AG09319 (cell line): ENCODE data around the gene FARS2.

Source experiments
- DNase-seq: peaks from one replicate; pipeline ENCODE4 v3.0.0-alpha.2; 2010; ENCODE audit warnings: low read depth; ENCODE audit errors: extremely low read depth
- TF ChIP-seq, protein P1 (sequence below): IDR thresholded peaks from 2 replicates; pipeline ENCODE4 v1.5.1; 2011; ENCODE audit warnings: low read depth, mild to moderate bottlenecking, inconsistent platforms, low read length, moderate library complexity

FARS2 gene

DNA sequence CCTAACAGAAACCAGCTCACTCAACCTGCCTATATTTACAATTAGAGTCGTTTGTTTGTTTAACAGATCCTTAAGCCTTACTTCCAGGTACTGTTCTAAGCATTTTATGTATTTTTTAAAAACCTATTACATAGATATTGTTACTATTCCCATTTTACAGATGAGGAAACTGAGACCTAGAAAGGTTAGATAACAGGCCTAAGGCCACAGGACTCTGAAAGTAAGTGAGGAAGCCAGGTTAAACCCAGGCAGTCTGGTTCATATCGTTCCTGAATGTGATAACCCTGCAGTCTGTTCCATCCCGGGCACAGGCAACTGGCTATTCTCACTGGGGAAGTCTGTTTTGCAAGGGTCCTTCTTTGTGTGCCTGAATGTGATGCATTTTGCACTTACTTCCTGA is 322.2 kb downstream of the FARS2 start:
- no peak for DNase-seq
- TF ChIP-seq, protein P1, sequence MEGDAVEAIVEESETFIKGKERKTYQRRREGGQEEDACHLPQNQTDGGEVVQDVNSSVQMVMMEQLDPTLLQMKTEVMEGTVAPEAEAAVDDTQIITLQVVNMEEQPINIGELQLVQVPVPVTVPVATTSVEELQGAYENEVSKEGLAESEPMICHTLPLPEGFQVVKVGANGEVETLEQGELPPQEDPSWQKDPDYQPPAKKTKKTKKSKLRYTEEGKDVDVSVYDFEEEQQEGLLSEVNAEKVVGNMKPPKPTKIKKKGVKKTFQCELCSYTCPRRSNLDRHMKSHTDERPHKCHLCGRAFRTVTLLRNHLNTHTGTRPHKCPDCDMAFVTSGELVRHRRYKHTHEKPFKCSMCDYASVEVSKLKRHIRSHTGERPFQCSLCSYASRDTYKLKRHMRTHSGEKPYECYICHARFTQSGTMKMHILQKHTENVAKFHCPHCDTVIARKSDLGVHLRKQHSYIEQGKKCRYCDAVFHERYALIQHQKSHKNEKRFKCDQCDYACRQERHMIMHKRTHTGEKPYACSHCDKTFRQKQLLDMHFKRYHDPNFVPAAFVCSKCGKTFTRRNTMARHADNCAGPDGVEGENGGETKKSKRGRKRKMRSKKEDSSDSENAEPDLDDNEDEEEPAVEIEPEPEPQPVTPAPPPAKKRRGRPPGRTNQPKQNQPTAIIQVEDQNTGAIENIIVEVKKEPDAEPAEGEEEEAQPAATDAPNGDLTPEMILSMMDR = no peak

- DNase-seq = peak; percentile 20
- TF ChIP-seq, protein P1 = no peak
These were observed 322.8 kb downstream of the FARS2 start for GRCh38 chr6:5584078-5584482.

GRCh38 chr6:5587648-5588047 is 326.3 kb downstream of the FARS2 start:
- TF ChIP-seq, protein P1 = no peak
- no peak for DNase-seq

DNA sequence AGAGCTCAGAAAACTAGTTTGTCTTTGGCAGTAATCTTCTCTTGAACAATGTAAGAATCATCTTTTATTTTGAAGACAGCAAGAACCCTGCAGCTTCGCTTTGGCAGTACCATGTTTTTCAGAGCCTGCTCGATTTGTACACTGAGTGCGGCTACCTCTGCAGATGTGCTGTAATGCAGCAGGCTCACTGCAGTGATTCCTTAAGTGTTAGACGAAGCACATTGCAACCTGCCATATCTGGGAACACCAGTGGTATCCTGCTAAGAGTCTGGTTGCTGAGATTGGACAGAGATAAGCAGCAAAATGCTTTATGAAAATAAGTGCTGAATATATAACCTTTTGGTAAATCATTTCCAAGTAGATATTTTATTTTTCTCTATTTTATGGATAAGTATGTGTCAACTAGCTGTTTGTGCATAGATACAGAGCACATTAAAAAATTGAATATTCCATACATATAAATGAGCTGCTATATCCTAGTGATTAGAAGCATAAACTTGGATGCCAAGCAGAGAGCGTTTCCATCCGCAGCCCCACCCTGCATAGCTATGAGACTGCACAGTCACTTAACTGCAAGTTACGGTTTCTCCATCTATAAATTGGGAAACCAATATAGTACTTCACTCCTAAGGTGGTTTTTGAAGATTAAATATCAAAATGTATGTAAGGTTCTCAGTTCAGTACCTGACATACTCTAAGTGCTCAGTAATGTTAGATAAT is 328.3 kb downstream of the FARS2 start:
- DNase-seq = no peak
- TF ChIP-seq, protein P1 = no peak

DNA sequence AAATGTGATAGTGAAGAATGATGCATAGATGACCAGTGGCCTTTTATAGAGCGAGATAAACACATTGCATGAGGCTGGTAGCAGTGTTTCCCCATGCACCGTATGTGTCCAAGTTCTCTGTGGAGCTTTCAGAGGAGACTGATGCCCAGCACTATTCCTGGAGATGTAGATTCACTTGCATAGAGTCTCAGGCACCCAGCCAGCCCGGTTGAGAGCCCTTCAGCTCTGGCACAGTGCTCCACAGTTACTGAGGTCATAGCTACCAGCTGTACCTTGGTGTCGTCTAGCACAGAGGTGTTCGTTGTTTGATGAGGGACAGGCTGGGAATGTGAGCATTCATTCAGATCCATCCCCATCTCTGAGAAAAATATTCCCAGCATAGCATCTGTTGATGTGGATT is 328.9 kb downstream of the FARS2 start:
- no peak for DNase-seq
- TF ChIP-seq, protein P1 = no peak

DNA sequence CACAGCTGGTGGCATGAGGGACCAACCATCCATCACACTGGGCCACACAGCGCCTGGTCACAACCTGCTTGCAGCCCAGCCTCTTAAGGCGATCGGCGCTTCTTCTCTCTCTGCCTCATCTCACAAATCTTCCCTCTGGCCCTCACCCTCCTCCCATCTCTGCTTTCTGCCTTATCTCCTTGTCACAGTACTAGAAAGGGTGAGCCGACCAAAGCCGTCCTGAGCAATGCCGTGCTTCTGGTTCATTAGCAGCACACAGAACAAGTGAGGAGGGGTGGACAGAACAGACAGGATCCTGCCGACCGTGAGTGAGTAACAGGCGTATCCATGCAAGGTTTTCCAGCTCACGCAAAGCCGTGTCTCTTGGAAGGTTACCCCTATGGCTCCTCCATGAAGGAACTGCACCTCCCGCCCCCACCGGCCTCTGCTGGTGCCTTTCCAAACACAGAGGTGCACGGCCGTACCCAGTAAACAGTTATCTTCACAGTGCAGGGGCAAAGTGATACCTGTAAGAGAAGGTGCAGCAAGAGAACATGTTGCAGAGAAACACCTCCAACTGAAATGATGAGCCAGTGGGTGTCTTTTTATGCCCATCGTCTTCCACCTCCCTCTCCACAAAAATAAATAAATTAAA is 331.7 kb downstream of the FARS2 start:
- DNase-seq = no peak
- TF ChIP-seq, protein P1 = no peak

GRCh38 chr6:5595184-5595583 is 333.9 kb downstream of the FARS2 start:
- DNase-seq = no peak
- TF ChIP-seq, protein P1 = no peak
